Measurements from ENCODE around the gene DHDH.

The DHDH gene

DNA sequence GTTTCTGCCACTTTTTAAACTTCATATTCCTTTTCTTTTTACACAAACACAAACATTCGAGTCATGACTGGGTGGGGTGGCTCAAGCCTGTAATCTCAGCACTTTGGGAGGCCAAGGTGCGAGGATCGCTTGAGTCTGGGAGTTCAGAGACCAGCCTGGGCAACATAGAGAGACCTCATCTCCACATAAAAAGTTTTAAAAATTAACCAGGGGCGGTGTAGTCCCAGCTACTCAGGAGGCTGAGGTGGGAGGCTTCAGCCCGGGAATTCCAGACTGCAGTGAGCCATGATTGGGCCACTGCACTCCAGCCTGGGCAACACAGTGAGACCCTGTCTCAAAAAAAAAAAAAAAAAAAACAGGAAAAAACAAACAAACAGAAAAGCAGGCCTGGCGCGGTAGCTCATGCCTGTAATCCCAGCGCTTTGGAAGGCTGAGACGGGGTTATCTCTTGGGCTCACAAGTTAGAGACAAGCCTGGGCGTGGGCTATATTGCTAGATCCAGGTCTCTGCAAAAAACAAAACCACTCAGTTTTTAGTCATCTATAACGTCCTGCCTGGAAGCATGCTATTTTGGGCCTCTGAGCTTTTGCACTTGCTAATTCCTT is 20.6 kb downstream of the DHDH start:
- no peak for DNase-seq

DNA sequence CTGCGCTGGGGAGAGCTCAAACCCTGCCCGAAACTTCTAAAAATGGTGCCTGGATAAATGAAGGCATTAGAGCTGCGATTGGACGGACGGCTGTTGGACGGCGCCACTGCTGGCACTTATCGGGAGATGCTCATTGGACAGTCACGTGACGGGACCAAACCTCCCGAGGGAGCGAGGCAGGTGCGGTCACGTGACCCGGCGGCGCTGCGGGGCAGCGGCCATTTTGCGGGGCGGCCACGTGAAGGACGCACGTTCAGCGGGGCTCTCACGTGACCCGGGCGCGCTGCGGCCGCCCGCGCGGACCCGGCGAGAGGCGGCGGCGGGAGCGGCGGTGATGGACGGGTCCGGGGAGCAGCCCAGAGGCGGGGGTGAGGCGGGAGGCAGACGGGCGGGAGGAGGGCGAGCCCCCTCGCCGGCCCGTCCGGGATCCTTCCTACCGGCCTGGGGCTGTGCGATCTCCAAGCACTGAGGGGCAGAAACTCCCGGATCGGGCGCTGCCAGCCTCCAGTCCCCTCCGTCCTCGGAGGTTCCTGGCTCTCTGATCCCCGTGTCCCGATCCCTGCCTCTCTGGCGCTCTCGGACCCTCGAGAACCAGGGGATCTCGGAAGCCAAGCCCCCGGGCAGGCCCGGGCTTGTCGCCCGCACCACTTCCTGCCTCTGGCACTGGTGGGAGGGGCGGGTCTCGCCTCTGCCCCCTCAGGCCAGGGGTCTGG is 21.3 kb downstream of the DHDH start, which contains the start of gene BAX:
TSS of gene BAX (plus strand) at position 281 of the 713 bp plus-strand sequence. CDS start at position 335, 54 bp downstream.
- peak; percentile 94 for DNase-seq

- no peak for DNase-seq
These were observed 21.9 kb downstream of the DHDH start for GRCh38 chr19:48955308-48955958.

GRCh38 chr19:48958006-48958405 is 24.5 kb downstream of the DHDH start:
- DNase-seq, result no peak

DNA sequence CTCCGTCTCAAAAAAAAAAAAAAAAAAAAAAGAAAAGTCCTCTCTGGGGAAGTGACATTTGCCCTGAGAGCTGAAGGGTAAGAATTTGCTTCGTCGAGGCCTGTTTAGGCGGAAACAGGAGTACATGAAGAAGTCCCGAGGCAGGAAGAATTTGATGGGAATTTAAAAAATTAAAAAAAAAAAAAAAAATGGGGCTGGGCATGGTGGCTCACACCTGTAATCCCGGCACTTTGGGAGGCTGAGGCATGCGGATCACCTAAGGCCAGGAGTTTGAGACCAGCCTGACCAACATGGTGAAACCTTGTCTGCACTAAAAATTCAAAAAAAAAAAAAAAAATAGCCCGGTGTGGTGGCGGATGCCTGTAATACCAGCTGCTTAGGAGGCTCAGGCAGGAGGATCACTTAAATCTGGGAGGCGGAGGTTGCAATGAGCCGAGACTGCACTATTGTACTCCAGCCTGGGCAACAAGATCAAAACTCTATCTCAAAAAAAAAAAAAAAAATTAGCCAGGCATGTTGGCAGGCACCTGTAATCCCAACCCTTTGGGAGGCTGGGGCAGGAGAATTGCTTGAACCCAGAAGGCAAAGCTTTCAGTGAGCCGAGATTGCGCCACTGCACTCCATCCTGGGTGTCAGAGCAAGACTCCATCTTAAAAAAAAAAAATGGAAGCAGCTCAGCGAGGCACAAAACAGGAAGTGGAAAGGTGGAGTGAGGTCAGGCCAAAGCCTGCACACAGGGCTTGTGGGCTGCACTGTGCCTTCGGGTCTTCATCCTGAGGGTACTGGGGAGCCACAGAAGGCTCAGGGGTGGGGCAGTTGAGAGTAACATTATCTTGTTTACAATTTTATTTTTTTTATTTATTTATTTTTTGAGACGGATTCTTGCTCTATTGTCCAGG is 26.1 kb downstream of the DHDH start:
- no peak for DNase-seq

DNA sequence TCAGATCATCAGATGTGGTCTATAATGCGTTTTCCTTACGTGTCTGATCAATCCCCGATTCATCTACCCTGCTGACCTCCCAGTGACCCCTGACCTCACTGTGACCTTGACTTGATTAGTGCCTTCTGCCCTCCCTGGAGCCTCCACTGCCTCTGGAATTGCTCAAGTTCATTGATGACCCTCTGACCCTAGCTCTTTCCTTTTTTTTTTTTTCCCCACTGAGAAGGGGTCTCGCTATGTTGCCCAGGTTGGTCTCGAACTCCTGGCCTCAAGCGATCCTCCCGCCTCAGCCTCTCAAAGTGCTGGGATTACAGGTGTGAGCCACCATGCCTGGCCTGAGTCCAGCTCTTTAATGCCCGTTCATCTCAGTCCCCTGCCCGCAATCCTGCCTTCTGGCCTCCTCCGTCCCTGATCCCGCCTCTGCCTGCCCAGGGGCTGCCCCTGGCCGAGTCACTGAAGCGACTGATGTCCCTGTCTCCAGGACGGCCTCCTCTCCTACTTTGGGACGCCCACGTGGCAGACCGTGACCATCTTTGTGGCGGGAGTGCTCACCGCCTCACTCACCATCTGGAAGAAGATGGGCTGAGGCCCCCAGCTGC is 27.7 kb downstream of the DHDH start:
- DNase-seq, result no peak

DNA sequence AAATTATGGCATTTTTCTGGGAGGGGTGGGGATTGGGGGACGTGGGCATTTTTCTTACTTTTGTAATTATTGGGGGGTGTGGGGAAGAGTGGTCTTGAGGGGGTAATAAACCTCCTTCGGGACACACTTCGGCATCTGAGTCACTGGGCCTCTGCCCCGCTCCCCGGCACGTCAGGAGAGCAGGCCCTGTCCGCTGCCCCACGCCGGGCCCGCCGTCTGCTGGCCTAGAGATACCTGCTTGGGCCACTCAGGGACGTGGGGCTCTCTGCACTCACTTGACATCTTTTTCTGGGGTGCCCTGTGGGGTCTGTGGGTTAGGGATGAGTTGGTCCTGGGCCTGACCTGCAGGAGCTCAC is 28.2 kb downstream of the DHDH start:
- no peak for DNase-seq

DNA sequence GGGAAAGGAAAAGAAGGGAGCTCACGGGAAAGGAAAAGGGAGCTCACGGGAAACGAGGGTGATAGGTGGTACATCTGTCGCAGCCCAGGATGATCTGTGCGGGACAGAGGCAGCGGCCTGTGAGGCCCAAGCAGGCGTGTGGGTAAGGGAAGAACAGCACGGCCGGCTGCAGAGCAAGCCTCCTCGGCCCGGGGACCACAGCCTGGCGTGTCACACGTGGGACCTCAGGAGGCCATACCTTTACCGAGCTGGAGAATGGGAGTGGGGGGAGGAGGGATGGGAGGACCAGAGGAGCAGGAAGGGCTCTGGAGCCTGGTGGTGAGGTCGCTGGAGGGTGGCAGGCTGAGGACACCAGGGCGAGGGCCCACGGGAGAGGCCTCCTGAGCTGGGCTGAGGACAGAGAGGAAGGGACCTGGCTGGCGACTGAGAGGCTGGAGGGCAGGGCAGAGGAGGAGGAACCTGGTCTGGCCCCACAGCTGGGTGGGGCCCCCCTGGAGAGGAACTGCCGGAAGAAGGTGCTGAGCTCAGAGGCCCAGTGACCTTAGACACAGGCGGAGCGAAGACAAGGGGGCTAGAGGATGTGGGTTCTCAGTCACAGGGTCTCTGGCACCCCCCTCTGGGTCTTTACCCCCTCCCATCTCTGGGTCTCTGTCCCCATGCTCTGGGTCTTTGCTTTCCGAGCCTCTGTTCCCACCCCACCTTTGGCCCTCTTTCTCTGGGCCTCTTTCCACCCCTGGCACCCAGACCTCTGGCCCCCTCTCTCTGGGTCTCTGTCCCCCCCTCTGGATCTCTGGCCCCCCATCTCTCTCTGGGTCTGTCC is 28.7 kb downstream of the DHDH start:
- DNase-seq, result no peak

DNA sequence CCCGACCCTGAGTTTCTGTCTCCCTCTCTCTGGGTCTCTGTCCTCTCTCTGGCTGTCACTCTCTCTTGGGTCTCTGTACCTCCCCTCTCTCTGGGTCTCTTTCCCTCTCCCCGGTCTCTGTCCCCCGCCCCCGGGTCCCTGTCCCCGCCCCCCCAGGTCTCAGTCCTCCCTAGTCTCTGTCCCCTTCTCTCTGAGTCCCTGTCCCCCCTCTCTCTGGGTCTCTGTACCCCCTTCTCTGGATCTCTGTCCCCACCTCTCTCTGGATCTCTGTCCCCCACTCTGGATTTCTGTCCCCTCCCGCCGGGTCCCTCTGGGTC is 29.3 kb downstream of the DHDH start:
- no peak for DNase-seq

GRCh38 chr19:48963371-48964204 is 30.1 kb downstream of the DHDH start:
- DNase-seq, result no peak

DNA sequence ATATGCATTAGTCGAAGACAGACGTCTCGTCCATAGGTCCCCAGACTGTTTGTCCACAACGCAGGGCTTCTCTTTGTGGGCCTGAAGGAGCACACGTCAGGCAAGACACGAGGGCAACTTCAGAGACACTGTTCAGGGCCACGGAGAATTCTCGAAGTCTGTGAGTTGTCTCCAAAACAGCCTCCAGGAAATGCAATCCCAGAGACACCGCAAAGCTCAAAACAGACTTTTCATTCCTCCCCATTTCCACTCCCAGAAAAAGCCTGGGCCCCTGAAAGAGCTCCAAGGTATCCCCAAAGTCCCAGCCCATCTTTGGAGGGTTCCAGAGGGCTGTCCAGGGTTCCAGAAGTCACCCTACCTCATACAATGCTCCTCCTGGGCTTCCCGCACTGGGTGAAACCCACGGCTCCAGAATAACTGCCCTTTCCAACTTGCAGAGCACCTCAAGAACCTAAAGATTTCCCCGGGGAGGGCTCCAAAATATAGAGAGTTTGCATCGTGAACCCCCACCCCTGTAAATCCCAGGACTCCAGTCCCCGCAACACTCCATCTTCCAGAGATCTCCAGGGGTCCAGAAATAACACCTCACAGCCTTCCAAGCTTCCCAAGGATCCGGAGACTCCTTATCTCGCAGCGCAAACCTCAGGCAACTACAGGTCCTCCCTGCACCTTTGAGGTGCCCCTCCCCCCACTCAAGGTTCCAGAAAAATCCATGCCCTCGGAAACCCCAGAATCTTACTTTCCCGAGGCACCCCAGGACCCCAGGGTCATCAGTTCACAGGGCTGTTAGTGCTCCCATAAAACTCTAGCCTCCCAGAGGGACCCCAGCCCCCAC is 30.9 kb downstream of the DHDH start:
- no peak for DNase-seq

DNA sequence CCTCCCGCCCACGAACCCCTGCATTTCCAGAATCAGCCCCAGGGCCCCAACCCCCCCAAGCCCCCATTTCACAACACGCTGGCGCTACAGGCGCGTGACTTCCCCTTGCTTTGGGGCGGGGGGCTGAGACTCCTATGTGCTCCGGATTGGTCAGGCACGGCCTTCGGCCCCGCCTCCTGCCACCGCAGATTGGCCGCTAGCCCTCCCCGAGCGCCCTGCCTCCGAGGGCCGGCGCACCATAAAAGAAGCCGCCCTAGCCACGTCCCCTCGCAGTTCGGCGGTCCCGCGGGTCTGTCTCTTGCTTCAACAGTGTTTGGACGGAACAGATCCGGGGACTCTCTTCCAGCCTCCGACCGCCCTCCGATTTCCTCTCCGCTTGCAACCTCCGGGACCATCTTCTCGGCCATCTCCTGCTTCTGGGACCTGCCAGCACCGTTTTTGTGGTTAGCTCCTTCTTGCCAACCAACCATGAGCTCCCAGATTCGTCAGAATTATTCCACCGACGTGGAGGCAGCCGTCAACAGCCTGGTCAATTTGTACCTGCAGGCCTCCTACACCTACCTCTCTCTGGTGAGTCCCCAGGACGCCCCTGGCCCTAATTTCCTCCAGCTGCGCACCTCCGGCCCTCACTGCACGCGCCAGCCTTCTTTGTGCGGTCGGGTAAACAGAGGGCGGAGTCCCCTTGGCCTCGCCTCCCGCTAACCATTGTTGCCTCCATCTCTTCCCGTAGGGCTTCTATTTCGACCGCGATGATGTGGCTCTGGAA is 31.7 kb downstream of the DHDH start, which contains the start of gene FTL:
TSS of gene FTL (plus strand) at position 270 of the 766 bp plus-strand sequence. CDS start at position 469, 199 bp downstream.
- DNase-seq, result peak; percentile 94

DNA sequence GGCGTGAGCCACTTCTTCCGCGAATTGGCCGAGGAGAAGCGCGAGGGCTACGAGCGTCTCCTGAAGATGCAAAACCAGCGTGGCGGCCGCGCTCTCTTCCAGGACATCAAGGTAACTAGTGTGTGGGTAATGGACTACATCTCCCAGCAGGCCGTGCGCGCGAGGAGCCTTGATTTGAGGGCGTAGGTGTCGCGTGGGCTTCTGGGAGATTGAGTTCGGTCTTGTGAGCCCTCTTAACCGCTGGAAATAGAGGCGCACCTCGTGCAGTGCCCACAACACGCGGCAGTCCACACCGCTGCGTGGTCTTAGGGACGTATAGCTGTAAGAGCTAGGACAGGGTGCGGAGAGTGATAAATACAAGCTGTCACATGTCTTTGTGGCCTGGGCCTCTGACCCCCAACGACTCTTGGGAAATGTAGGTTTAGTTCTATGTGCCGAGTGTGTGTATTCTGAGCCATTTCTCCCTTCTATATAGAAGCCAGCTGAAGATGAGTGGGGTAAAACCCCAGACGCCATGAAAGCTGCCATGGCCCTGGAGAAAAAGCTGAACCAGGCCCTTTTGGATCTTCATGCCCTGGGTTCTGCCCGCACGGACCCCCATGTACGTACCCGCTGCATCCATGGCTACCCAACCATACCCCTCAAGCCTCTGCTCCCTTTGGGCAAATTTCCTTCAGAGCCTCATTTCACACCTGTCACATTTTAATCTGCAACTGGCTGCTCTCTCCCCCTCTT is 32.5 kb downstream of the DHDH start:
- DNase-seq, result peak; percentile 90

GRCh38 chr19:48966541-48967345 is 33.2 kb downstream of the DHDH start:
- no peak for DNase-seq

DNA sequence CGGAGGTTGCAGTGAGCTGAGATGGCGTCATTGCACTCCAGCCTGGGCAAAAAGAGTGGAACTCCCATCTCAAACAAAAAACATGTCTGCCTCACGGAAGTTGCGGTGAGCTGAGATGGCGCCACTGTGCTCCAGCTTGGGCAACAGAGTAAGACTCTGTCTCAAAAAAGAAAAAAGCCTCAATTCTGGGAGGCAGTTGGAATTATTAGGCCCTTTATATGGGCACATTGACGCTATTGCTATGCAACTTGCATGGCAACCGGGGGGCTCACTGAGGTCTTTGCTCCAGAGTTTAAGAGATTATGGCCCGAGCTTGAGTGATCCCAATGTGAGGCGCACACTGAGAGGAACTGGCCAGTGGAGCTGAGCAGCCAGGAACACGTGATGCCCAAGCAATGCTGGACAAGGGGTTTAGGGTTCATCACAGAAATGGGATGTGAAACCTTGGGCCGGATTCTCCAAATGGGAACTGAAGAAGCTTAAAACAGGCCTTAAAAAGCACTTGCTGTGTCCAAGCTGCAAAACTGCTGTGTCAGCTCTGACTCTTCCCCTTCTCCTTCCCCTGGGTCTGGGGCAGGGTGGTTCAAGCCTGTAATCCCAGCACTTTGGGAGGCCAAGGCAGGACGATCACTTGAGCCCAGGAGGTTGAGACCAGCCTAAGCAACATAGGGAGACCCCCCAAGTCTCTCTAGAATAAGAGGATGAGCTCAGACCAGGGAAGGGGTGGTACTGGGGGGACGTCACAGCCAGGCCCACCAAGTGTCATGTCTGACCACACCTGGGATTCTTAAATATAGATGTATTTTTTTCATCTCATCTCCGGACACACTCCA is 34.1 kb downstream of the DHDH start:
- no peak for DNase-seq

- no peak for DNase-seq
These were observed 34.7 kb downstream of the DHDH start for GRCh38 chr19:48968179-48968661.
